GM12874 (cell line): ENCODE measurements around the gene KHNYN.
A peak's percentile ranks its signal among the peaks of the same experiment; 100 is the strongest.

Experiments used
- TF ChIP-seq, protein P1 (sequence below): IDR thresholded peaks from 2 replicates; pipeline ENCODE4 v1.5.1; 2011; ENCODE audit warnings: low read depth, mild to moderate bottlenecking, control low read depth, low read length, moderate library complexity; ENCODE audit not compliant: insufficient read depth

The KHNYN gene

DNA sequence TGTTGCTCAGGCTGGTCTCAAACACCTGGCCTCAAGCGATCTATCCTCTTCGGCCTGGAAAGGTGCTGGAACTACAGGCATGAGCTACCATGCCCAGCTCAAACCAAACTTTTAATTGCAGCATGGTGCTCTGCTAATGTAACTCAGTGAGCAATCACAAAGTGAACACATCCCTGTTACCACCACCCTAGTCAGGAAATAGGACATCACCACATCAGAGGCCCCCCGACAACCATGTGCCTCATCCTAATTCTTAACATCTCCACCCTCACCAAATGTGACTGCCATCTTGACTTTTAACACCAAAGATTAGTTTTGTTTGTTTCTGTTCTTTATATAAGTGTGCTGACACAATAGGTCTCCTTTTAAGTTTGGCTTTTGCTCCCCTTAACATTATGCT lies 35.6 kb downstream of the KHNYN start:
- TF ChIP-seq, protein P1, sequence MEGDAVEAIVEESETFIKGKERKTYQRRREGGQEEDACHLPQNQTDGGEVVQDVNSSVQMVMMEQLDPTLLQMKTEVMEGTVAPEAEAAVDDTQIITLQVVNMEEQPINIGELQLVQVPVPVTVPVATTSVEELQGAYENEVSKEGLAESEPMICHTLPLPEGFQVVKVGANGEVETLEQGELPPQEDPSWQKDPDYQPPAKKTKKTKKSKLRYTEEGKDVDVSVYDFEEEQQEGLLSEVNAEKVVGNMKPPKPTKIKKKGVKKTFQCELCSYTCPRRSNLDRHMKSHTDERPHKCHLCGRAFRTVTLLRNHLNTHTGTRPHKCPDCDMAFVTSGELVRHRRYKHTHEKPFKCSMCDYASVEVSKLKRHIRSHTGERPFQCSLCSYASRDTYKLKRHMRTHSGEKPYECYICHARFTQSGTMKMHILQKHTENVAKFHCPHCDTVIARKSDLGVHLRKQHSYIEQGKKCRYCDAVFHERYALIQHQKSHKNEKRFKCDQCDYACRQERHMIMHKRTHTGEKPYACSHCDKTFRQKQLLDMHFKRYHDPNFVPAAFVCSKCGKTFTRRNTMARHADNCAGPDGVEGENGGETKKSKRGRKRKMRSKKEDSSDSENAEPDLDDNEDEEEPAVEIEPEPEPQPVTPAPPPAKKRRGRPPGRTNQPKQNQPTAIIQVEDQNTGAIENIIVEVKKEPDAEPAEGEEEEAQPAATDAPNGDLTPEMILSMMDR, result no peak

DNA sequence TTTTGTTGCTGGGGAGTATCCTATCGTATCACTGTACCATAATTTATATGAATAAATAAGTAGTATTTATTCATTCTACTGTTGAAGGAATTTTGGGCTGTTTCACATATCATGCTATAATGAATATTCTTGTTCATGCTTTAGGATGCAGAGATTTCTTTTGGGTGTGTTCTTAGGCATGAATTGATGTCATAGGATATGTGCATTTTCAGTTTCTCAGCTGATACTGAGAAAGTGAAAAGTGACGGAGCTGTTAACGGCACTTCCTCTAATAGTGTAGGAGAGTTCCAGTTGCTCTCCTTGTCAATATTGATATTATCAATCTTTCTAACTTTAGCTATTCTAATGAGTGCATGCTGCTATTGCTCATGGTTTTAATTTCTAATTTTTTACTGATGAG lies 36.1 kb downstream of the KHNYN start:
- TF ChIP-seq, protein P1, result no peak

DNA sequence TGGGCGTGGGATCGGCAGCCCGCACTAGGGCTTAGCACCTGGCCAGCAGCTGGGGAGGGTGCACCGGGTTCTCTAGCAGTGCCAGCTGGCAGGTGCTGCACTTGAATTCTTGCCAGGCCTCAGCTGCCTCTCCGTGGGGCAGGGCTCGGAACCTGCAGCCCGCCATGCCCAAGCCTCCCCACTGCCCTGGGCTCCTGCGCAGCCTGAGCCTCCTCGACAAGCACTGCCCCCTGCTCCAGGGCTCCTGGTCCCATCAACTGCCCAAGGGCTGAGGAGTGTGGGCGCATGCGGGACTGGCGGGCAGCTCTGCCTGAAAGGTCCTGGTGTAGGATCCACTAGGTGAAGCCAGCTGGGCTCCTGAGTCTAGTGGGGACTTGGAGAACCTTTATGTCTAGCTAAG lies 43.5 kb downstream of the KHNYN start:
- TF ChIP-seq, protein P1, result no peak

DNA sequence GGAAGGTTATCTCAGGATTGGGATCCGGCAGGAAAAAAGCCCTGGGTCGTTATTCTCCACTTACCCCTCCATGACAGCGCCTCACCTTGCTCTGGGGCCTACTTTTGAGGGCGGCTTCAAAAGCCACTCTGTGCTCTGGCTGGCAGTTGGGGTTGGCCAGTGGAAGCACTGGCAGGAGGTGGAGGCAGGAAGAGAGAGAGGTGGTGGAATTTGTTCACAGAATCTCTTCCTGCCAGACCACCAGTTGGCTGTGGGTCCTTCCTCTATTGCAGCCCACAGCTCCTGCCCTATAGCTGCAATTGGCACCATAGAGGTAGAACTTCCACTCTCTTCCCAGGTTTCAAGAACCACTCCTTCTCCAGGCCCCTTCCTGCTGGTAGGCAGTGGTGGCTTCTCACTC lies 45.5 kb downstream of the KHNYN start:
- TF ChIP-seq, protein P1, result no peak

DNA sequence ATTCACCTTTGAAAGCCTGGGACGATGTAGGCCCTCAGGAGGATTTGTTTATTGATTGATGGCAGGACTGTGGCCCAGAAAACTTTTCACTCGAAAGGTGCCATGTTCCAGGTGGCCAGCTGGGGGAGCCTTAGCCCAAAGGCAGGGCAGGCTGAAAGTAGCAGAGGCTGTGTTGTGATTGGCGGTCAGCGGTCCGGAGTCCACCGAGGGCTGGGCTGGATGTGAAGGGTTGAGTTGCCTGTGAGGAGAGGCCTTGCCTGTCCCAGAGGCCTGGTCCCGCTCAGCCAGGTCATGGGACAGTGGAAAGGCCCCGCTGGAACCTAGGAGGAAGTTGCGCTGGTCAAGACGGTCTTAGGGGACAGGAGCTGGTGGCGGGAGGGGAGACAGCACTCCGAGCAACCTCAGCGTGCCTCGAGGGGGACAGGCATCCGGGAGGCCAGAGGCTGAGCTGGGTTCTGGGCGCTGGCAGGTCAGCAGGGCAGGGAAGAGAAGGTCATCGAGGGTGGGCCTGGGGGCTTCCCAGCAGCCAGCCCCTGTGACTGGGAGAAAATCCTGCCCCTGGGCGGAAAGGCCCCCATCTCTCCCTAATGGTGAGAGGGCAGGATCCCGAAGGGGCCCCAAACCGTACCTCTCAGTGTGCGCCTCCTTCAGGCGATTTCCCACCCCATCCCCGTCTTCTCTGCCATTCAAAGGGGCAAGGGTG lies 52.0 kb downstream of the KHNYN start:
- TF ChIP-seq, protein P1, result peak; percentile 86

DNA sequence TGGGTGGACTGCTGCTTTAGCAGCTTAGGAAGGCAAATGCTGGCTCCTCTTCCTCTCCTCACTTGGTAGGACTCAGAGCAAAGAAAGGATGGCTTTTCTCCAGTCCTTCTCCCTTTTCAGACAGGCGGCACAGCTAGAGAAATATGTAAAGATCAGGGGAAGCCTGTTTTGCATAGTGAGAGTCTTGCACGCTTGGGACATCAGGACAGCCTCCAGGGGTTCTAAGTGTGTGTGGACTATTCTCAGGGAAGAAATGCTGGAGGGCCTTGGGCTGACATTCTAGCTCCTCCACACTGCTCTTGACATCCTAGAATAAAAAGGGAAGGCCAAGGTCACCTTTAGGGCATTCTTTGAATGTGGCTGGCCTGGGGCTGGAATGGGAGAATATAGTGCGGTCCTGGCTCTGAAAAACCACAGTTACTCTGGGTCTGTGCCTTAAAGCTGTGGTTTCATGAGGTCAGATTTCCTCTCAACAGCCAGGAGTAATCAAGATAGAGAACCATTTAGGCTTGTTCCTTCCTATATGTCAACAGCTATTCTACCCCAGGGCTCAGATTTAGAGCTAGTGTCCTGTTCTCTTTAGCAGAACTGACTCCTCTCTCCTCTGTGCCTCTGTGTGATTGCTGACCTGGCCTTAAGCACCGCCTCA lies 54.0 kb downstream of the KHNYN start:
- TF ChIP-seq, protein P1, result no peak
